DOHH2 (cell line): ENCODE results near the gene COL18A1.

Source experiments
- CTCF ChIP-seq: fragments of 200-600 bp; sonication (generic); IDR thresholded peaks from one replicate; pipeline ENCODE4 v1.5.1; 2014; ENCODE audit warnings: antibody characterized with exemption, mild to moderate bottlenecking, low read depth, low read length; ENCODE audit not compliant: poor library complexity, severe bottlenecking
- EZH2phosphoT487 ChIP-seq: fragments of 200-600 bp; sonication (generic); IDR thresholded peaks from 2 replicates; pipeline ENCODE4 v1.6.1; 2017; ENCODE audit warnings: borderline replicate concordance, mild to moderate bottlenecking, antibody characterized with exemption, low read length, moderate library complexity, mixed read lengths

- no peak for TF ChIP-seq CTCF
- no peak for TF ChIP-seq EZH2phosphoT487
These were observed 51.0 kb downstream of the COL18A1 start for GRCh38 chr21:45455674-45456583.
